H9 (cell line): ENCODE measurements around the gene SMAD7. TPM values are rescaled to one million over a fixed set of nuclear protein-coding genes. Genes with fewer than 3 reads are reported as not detected.
A peak's percentile ranks its signal among the peaks of the same experiment; 100 is the strongest.

Experiments used
- DNase-seq: peaks from one replicate; pipeline ENCODE4 v3.0.0-alpha.2; 2017
- H2AFZ ChIP-seq: one replicate; pipeline ENCODE4 v1.6.1; 2013; ENCODE audit warnings: mild to moderate bottlenecking, low read length, control low read depth, moderate library complexity
- H2AK5ac ChIP-seq: 2 replicates; pipeline ENCODE4 v1.6.1; 2013; ENCODE audit warnings: low read length, control low read depth, mixed read lengths; ENCODE audit not compliant: insufficient read length
- H2BK120ac ChIP-seq: one replicate; pipeline ENCODE4 v1.6.1; 2013; ENCODE audit warnings: low read depth, mild to moderate bottlenecking, low read length, control low read depth, inconsistent platforms; ENCODE audit not compliant: poor library complexity, severe bottlenecking
- H2BK12ac ChIP-seq: 2 replicates; pipeline ENCODE4 v1.6.1; 2013; ENCODE audit warnings: low read length, control low read depth, mixed read lengths, low read depth; ENCODE audit not compliant: insufficient read length
- H2BK15ac ChIP-seq: 2 replicates; pipeline ENCODE4 v1.6.1; 2013; ENCODE audit warnings: low read depth, low read length, control low read depth
- H2BK20ac ChIP-seq: one replicate; pipeline ENCODE4 v1.6.1; 2013; ENCODE audit warnings: low read depth, mild to moderate bottlenecking, low read length, control low read depth, inconsistent platforms; ENCODE audit not compliant: poor library complexity, severe bottlenecking
- H2BK5ac ChIP-seq: 2 replicates; pipeline ENCODE4 v1.6.1; 2013; ENCODE audit warnings: low read length, control low read depth, mixed read lengths; ENCODE audit not compliant: insufficient read length
- H3K14ac ChIP-seq: 2 replicates; pipeline ENCODE4 v1.6.1; 2013; ENCODE audit warnings: low read length, control low read depth; ENCODE audit not compliant: insufficient read depth
- H3K18ac ChIP-seq: 2 replicates; pipeline ENCODE4 v1.6.1; 2013; ENCODE audit warnings: low read depth, mild to moderate bottlenecking, mixed read lengths, low read length, control low read depth; ENCODE audit not compliant: insufficient read length
- H3K23ac ChIP-seq: 2 replicates; pipeline ENCODE4 v1.6.1; 2013; ENCODE audit warnings: low read length, control low read depth, mixed read lengths, low read depth; ENCODE audit not compliant: insufficient read length
- H3K23me2 ChIP-seq: 2 replicates; pipeline ENCODE4 v1.6.1; 2013; ENCODE audit warnings: low read depth, mild to moderate bottlenecking, mixed read lengths, low read length, control low read depth; ENCODE audit not compliant: insufficient read length, poor library complexity, severe bottlenecking
- H3K27ac ChIP-seq: 2 replicates; pipeline ENCODE4 v1.5.1; 2013; ENCODE audit warnings: low read length, control low read depth, mixed read lengths, low read depth; ENCODE audit not compliant: insufficient read length
- H3K27me3 ChIP-seq: 2 replicates; pipeline ENCODE4 v1.6.1; 2013; ENCODE audit warnings: low read length, control low read depth, inconsistent platforms; ENCODE audit not compliant: insufficient read depth
- H3K4ac ChIP-seq: 2 replicates; pipeline ENCODE4 v1.6.1; 2013; ENCODE audit warnings: low read depth, mild to moderate bottlenecking, control low read depth, inconsistent platforms, low read length, moderate library complexity
- H3K4me1 ChIP-seq: 2 replicates; pipeline ENCODE4 v1.6.1; 2013; ENCODE audit warnings: low read length, control low read depth, inconsistent platforms; ENCODE audit not compliant: insufficient read depth
- H3K4me2 ChIP-seq: 2 replicates; pipeline ENCODE4 v1.6.1; 2013; ENCODE audit warnings: low read length, control low read depth, mixed read lengths; ENCODE audit not compliant: insufficient read length, insufficient read depth
- H3K56ac ChIP-seq: 2 replicates; pipeline ENCODE4 v1.6.1; 2013; ENCODE audit warnings: low read depth, mild to moderate bottlenecking, mixed read lengths, low read length, control low read depth; ENCODE audit not compliant: insufficient read length
- H3K79me1 ChIP-seq: 2 replicates; pipeline ENCODE4 v1.6.1; 2013; ENCODE audit warnings: low read depth, mild to moderate bottlenecking, moderate library complexity, low read length, control low read depth, inconsistent platforms; ENCODE audit not compliant: insufficient read depth, poor library complexity, severe bottlenecking
- H3K79me2 ChIP-seq: 2 replicates; pipeline ENCODE4 v1.6.1; 2013; ENCODE audit warnings: low read length, control low read depth, inconsistent platforms; ENCODE audit not compliant: insufficient read depth
- H3K9ac ChIP-seq: 2 replicates; pipeline ENCODE4 v1.6.1; 2013; ENCODE audit warnings: low read length, control low read depth, mixed read lengths; ENCODE audit not compliant: insufficient read length; ENCODE audit errors: extremely low read depth
- H3K9me3 ChIP-seq: one replicate; pipeline ENCODE4 v1.6.1; 2013; ENCODE audit warnings: low read depth, low read length, inconsistent platforms; ENCODE audit not compliant: control insufficient read depth
- H3T11ph ChIP-seq: one replicate; pipeline ENCODE4 v1.6.1; 2013; ENCODE audit warnings: mild to moderate bottlenecking, low read length, control low read depth, inconsistent platforms
- H4K20me1 ChIP-seq: one replicate; pipeline ENCODE4 v1.6.1; 2013; ENCODE audit not compliant: control insufficient read depth, insufficient read length, insufficient read depth
- H4K5ac ChIP-seq: 2 replicates; pipeline ENCODE4 v1.6.1; 2013; ENCODE audit warnings: low read depth, mild to moderate bottlenecking, mixed read lengths, low read length, control low read depth; ENCODE audit not compliant: insufficient read length
- H4K8ac ChIP-seq: replicated peaks from 2 replicates; pipeline ENCODE4 v1.6.1; 2013; ENCODE audit warnings: low read length, control low read depth, mixed read lengths, low read depth; ENCODE audit not compliant: insufficient read length
- H4K91ac ChIP-seq: 2 replicates; pipeline ENCODE4 v1.6.1; 2013; ENCODE audit warnings: low read depth, mild to moderate bottlenecking, moderate library complexity, mixed read lengths, low read length, control low read depth; ENCODE audit not compliant: insufficient read length
- H3K27ac Mint-ChIP-seq, 3 experiments: 2 replicates in 2 of 3; 3 replicates in 1 of 3; pipeline ENCODE4 v1.8.0; 2020 to 2021; ENCODE audit warnings: mixed read lengths in 3 of 3, mild to moderate bottlenecking in 1 of 3, moderate library complexity in 1 of 3
- H3K27me3 Mint-ChIP-seq: 2 replicates; pipeline ENCODE4 v1.8.0; 2021; ENCODE audit warnings: low read depth, mild to moderate bottlenecking, moderate library complexity, mixed read lengths
- H3K36me3 Mint-ChIP-seq, 3 experiments: 2 replicates in 2 of 3; 3 replicates in 1 of 3; pipeline ENCODE4 v1.8.0; 2020 to 2021; ENCODE audit warnings: low read depth in 3 of 3, mixed read lengths in 3 of 3; ENCODE audit not compliant: insufficient read depth in 1 of 3
- H3K4me1 Mint-ChIP-seq, 2 experiments: 2 replicates each; pipeline ENCODE4 v1.8.0; 2020; ENCODE audit warnings: mixed read lengths in 2 of 2
- H3K4me3 Mint-ChIP-seq, 2 experiments: 2 replicates in 1 of 2; 3 replicates in 1 of 2; pipeline ENCODE4 v1.8.0; 2020 to 2021; ENCODE audit warnings: mild to moderate bottlenecking in 2 of 2, mixed read lengths in 2 of 2, moderate library complexity in 1 of 2
- H3K9me3 Mint-ChIP-seq, 2 experiments: 2 replicates in 1 of 2; 3 replicates in 1 of 2; pipeline ENCODE4 v1.8.0; 2020; ENCODE audit warnings: mild to moderate bottlenecking in 2 of 2, mixed read lengths in 2 of 2, moderate library complexity in 1 of 2
- CTCF ChIP-seq: fragments of 200-600 bp; sonication (generic); conservative IDR thresholded peaks from 3 replicates; pipeline ENCODE4 v1.8.0; 2021; ENCODE audit warnings: antibody characterized with exemption, mild to moderate bottlenecking
- WGBS: extraction: QIAGEN DNeasy Blood & Tissue Kit; methylation state at CpG from one replicate; pipeline ENCODE4 v1.1.7; 2013; ENCODE audit warnings: missing lambda C conversion rate, low lambda C conversion rate, mixed read lengths; ENCODE audit not compliant: insufficient read length; ENCODE audit errors: extremely low coverage; 5-methylcytosine and 5-hydroxymethylcytosine counted together
- total RNA-seq: library from RNA; stranded (reverse); gene quantifications from 2 replicates; pipeline ENCODE4 v1.2.1, GENCODE V29; 2021

Gene SMAD7
- total RNA-seq, 1 experiment from 2014 or later, result 27.7 TPM

GRCh38 chr18:48932462-48932818 is 18.3 kb downstream of the SMAD7 start:
- Histone ChIP-seq H3K14ac (no peak overlapping the region), H2BK15ac (no peak overlapping the region), H2BK120ac (no peak overlapping the region), H3K4me1 (peaks cover 20% of the 10 kb centered on the region; the same call in 1 of the 2 replicates), H3K18ac (no peak overlapping the region), H3T11ph (no peak overlapping the region), H2BK5ac (no peak overlapping the region), H4K8ac (no peak overlapping the region), H2AFZ (no peak overlapping the region), H3K79me2 (peaks cover 88% of the 10 kb centered on the region; the same call in 1 of the 2 replicates), H3K4ac (no peak overlapping the region), H3K27ac (no peak overlapping the region), H3K9ac (no peak overlapping the region), H2AK5ac (no peak overlapping the region), H3K27me3 (no peaks in the 10 kb centered on the region), H4K91ac (no peak overlapping the region), H2BK20ac (no peak overlapping the region), H4K20me1 (no peaks in the 10 kb centered on the region), H3K56ac (no peak overlapping the region), H3K23me2 (no peaks in the 10 kb centered on the region), H3K23ac (no peak overlapping the region), H2BK12ac (no peak overlapping the region), H4K5ac (no peak overlapping the region), H3K9me3 (no peaks in the 10 kb centered on the region), H3K79me1 (no peaks in the 10 kb centered on the region), H3K4me2 (no peak overlapping the region)
- no peaks in the 10 kb centered on the region for H3K9me3 Mint-ChIP-seq
- H3K27me3 Mint-ChIP-seq, result no peaks in the 10 kb centered on the region
- peak overlapping the region in 2 of 3 experiments; percentile 54 to 55; a peak in 5 of 7 replicates for H3K27ac Mint-ChIP-seq
- no CpG with 5 or more reads among the region's 7 CpGs for WGBS
- peaks cover 4 to 36% (median 11%) of the 10 kb centered on the region in 3 experiments; a peak in 6 of 7 replicates for H3K36me3 Mint-ChIP-seq
- H3K4me1 Mint-ChIP-seq, result peaks cover 89 to 93% of the 10 kb centered on the region in 2 experiments
- H3K4me3 Mint-ChIP-seq, result peak overlapping the region in 1 of 2 experiments; percentile 42; a peak in 2 of 5 replicates
- TF ChIP-seq CTCF, result no peak
- no peak for DNase-seq
